Fibroblast of the aortic adventitia (primary cell): ENCODE results near the gene C5orf22. TPM values are rescaled to one million over a fixed set of nuclear protein-coding genes. Genes with fewer than 3 reads are reported as not detected.
A peak's percentile ranks its signal among the peaks of the same experiment; 100 is the strongest.

Experiments
- DNase-seq: peaks from one replicate; pipeline ENCODE4 v3.0.0-alpha.2; 2010; ENCODE audit warnings: low read depth
- H3K4me3 ChIP-seq: 2 replicates; pipeline ENCODE4 v1.5.1; 2011; ENCODE audit warnings: low read depth, mild to moderate bottlenecking, control low read depth, low read length, moderate library complexity
- total RNA-seq: library from RNA; depleted of rRNA; stranded (reverse); fragments of >200 nt; gene quantifications from 2 replicates; pipeline ENCODE4 v1.2.3, GENCODE V29; 2012; ENCODE audit warnings: low replicate concordance
- TF ChIP-seq, protein P1 (sequence below): IDR thresholded peaks from 2 replicates; pipeline ENCODE4 v1.5.1; 2011; ENCODE audit warnings: mild to moderate bottlenecking, low read length, control low read depth, inconsistent platforms; ENCODE audit not compliant: insufficient read depth

The C5orf22 gene
- total RNA-seq: 4.1 and 18.7 TPM in 2 replicates

- peak within 1 kb of the TSS; percentile 97 for H3K4me3 ChIP-seq
- peak; percentile 94 for DNase-seq
- TF ChIP-seq, protein P1, sequence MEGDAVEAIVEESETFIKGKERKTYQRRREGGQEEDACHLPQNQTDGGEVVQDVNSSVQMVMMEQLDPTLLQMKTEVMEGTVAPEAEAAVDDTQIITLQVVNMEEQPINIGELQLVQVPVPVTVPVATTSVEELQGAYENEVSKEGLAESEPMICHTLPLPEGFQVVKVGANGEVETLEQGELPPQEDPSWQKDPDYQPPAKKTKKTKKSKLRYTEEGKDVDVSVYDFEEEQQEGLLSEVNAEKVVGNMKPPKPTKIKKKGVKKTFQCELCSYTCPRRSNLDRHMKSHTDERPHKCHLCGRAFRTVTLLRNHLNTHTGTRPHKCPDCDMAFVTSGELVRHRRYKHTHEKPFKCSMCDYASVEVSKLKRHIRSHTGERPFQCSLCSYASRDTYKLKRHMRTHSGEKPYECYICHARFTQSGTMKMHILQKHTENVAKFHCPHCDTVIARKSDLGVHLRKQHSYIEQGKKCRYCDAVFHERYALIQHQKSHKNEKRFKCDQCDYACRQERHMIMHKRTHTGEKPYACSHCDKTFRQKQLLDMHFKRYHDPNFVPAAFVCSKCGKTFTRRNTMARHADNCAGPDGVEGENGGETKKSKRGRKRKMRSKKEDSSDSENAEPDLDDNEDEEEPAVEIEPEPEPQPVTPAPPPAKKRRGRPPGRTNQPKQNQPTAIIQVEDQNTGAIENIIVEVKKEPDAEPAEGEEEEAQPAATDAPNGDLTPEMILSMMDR: no peak
Observed at GRCh38 chr5:31531888-31532547, at the start of gene C5orf22, which contains the start of gene DROSHA. TSS of gene C5orf22 (plus strand) at chr5:31532301. CDS start at chr5:31532393, 92 bp downstream. TSS of gene DROSHA (minus strand) at chr5:31532093. CDS start at chr5:31529059, 3,034 bp downstream.

DNA sequence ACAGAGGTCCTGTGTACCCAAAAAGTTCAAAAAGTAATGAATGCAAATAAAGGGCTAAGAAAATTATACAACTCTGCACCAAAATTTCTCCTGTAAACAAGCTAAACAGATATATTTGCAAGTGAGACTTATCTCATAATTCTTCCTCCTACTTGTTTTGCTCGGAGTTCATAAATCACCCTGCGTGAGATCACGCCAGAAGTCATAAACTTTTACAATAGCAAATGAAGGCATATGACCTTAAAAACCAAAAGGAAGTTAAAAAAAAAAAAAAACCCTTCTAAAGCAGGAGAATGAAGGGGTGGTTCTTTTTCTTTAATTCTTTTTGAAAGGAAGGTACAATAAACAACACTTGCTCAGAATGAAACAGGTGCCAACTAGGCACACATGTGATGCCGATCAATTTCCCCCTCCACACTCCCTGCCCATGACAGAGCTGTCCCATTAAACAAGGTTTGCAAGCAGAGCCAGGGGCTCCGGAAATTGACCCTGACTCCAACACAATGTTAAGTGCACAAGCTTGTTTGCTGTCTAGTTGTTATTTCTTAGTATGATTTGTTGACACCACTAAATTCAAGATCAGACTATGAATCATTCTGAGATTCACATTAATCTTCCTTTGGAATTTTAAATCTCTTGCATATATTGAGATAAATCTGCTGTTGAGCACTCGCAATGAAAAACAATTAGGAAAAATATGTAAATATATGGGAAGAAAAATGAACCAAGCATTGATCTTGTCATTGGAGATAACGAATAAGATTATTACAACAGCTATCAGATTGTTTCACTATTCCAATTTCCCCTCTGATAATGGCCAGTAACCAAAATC is 46.5 kb upstream of the C5orf22 start:
- TF ChIP-seq, protein P1: no peak
- no peak overlapping the region for H3K4me3 ChIP-seq
- no peak for DNase-seq

DNA sequence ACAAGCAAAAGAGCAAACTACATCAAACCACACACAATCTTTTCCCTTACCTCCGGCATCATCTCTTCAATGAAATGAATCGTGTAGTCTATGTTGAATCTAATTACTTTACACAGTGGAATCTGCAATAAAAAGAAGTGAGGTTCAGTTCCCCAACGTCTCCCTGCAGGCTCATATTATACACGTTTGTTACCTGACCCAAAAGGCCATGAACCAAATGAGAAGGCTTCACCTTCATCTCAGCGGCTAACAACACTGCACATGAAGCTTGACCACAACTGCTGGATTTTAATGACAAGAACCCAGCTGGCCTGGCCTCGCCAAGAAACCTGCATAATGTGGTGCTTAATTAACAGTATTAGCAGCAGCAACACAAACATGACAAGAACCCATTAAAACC is 45.7 kb upstream of the C5orf22 start:
- DNase-seq: no peak
- TF ChIP-seq, protein P1: no peak
- no peak overlapping the region for H3K4me3 ChIP-seq

GRCh38 chr5:31487506-31487905 is 44.6 kb upstream of the C5orf22 start:
- no peak for DNase-seq
- TF ChIP-seq, protein P1: no peak
- no peak overlapping the region for H3K4me3 ChIP-seq

DNA sequence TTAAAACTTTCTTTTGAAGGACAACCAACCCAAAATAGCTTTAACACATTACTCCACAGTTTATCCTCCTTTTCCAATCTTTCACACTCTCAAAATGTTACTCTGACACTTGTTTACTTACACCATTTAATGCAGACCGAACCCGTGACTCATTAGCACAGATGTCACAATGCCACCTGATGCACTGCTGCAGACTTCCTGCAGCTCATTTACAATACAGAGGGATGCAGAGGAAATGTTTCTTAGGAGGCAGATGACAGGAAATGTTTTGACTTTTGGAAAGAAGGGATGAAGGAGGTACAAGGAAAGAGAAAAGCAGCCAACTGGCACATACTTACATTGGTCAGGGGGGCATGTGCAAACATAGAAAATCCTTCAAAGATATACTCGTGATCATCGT is 39.2 kb upstream of the C5orf22 start:
- no peak for DNase-seq
- TF ChIP-seq, protein P1: no peak
- no peak overlapping the region for H3K4me3 ChIP-seq

- DNase-seq: no peak
- H3K4me3 ChIP-seq: no peak overlapping the region
- TF ChIP-seq, protein P1: no peak
Observed at GRCh38 chr5:31495336-31495735, 36.8 kb upstream of the C5orf22 start.
